HG03139 (cell line): ENCODE data around the gene OSBPL3.
A peak's percentile ranks its signal among the peaks of the same experiment; 100 is the strongest.

Experiments
- ATAC-seq: cut with Tn5 transposase; IDR thresholded peaks from one replicate; pipeline ENCODE4 v1.9.1; 2021; ENCODE audit not compliant: unreplicated experiment

The OSBPL3 gene

GRCh38 chr7:24981171-24981951 is 1.4 kb upstream of the OSBPL3 start:
- ATAC-seq, result no peak

- no peak for ATAC-seq
Measured at GRCh38 chr7:24980534-24981170, 674 bp upstream of the OSBPL3 start.

GRCh38 chr7:24979470-24979862 is 512 bp downstream of the OSBPL3 start:
- peak; percentile 40 for ATAC-seq

- ATAC-seq, result peak; percentile 0
Measured at GRCh38 chr7:24978843-24979469, 1.0 kb downstream of the OSBPL3 start.

- no peak for ATAC-seq
Measured at GRCh38 chr7:24975644-24976260, 4.2 kb downstream of the OSBPL3 start.

- no peak for ATAC-seq
Measured at GRCh38 chr7:24975172-24975571, 4.8 kb downstream of the OSBPL3 start.

GRCh38 chr7:24974026-24974832 is 5.7 kb downstream of the OSBPL3 start:
- no peak for ATAC-seq

- ATAC-seq, result no peak
Measured at GRCh38 chr7:24972991-24973390, 7.0 kb downstream of the OSBPL3 start.

- no peak for ATAC-seq
Measured at GRCh38 chr7:24972166-24972477, 7.9 kb downstream of the OSBPL3 start.

GRCh38 chr7:24971333-24972165 is 8.4 kb downstream of the OSBPL3 start:
- ATAC-seq, result no peak

GRCh38 chr7:24970676-24971075 is 9.3 kb downstream of the OSBPL3 start:
- ATAC-seq, result no peak

GRCh38 chr7:24968165-24968564 is 11.8 kb downstream of the OSBPL3 start:
- ATAC-seq, result no peak

- ATAC-seq, result no peak
Measured at GRCh38 chr7:24967696-24968095, 12.3 kb downstream of the OSBPL3 start.

GRCh38 chr7:24966802-24967201 is 13.2 kb downstream of the OSBPL3 start:
- ATAC-seq, result no peak

- peak; percentile 82 for ATAC-seq
Measured at GRCh38 chr7:24965831-24966708, 13.9 kb downstream of the OSBPL3 start.

GRCh38 chr7:24964191-24964590 is 15.8 kb downstream of the OSBPL3 start:
- no peak for ATAC-seq

GRCh38 chr7:24963218-24963617 is 16.8 kb downstream of the OSBPL3 start:
- no peak for ATAC-seq

- ATAC-seq, result no peak
Measured at GRCh38 chr7:24962418-24962962, 17.5 kb downstream of the OSBPL3 start.
